ENCODE data around the gene STING1. TPM values are rescaled to one million over a fixed set of nuclear protein-coding genes. Genes with fewer than 3 reads are reported as not detected.

Gene STING1
- total RNA-seq, 1 donor from 2014 or later = 39.0 TPM

- intact Hi-C loops (cut with DNase I) = no loop called here
- ATAC-seq (ENCODE audit: poor library complexity) = peak; percentile 54
- no peak for DNase-seq
Observed at GRCh38 chr5:139474890-139475791, 7.4 kb downstream of the STING1 start.

DNA sequence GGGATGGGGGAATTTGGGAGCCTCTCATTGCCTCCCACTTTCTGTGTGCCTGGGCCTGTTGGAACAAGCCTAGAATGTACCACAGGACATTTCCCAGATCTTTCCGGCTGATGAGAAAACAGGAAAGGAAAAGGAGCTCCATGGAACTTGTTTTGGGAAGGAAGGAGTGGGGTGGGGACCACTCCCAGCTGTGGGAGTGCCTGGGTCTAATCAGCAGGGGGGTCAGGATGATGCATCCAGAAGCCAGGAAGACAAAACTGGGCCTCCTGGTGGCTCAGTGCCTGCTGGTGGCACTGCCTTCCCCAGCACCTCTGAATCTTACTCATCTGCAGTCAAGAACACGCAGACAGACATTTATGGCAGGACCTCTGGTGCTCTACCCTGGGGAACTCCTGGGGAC is 9.0 kb downstream of the STING1 start:
- ATAC-seq (ENCODE audit: poor library complexity) = no peak
- no peak for DNase-seq
- intact Hi-C loops (cut with DNase I) = no loop called here

GRCh38 chr5:139473105-139473504 is 9.5 kb downstream of the STING1 start:
- no peak for DNase-seq
- intact Hi-C loops (cut with DNase I) = no loop called here
- ATAC-seq (ENCODE audit: poor library complexity) = no peak

DNA sequence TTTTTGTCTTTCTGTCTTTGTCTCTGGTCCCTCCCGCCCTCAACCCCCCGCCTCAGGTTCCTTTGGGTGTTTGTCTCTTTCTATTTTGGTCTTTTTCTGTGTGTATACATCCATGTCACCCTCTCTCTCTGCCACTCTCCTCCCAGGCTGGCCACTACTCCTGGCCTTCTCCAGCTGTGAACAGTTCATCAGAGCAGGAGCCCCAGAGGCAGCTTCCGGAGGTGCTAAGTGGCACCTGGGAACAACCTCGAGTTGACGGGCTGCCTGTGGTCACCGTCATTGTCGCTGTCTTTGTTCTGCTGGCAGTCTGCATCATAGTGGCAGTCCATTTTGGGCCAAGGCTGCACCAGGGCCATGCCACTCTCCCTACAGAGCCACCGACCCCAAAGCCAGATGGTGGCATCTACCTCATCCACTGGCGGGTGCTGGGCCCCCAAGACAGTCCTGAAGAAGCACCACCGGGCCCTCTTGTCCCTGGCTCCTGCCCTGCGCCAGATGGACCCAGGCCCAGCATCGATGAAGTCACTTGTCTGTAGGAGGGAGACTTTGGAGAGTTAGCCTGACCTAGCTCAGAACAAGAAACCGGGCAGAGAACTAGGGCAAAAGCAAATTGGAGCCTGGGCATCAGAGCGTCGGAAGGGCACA is 10.1 kb downstream of the STING1 start:
- intact Hi-C loops (cut with DNase I) = no loop called here
- ATAC-seq (ENCODE audit: poor library complexity) (no peak), DNase-seq (no peak)

DNA sequence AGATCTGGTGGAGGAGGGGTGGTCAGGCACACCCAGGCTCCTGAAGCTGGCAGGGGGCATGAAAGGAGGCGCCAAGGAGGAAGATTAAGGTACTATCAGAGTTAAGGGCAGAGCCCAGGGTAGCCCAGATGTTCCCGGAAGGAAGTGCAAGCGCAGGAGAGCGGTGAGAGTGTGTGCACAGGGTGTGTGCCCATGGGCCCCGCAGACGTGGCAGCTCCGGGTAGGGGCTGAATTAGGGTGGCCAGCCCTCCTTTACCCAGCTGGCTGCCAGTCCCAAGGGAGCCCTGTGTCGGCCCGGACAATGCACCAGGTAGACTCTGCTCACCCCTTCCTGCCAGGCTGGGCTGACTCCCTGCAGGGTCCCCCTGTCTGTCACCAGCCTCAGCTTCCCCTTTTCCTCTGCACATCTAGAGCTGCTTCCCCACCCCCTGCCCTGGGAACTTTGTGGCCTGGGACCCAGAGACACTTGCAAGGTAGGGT is 11.7 kb downstream of the STING1 start, which contains the start of gene SMIM33:
Gene SMIM33, plus strand, starts transcription at position 184 of the 480 bp plus-strand sequence. Its CDS starts 118 bp downstream, at position 302.
- ATAC-seq (ENCODE audit: poor library complexity) = peak; percentile 13
- DNase-seq = no peak
- intact Hi-C loops (cut with DNase I) = no loop called here

- intact Hi-C loops (cut with DNase I) = no loop called here
- no peak for DNase-seq
- no peak for ATAC-seq (ENCODE audit: poor library complexity)
Observed at GRCh38 chr5:139468421-139468931, 14.1 kb downstream of the STING1 start.

DNA sequence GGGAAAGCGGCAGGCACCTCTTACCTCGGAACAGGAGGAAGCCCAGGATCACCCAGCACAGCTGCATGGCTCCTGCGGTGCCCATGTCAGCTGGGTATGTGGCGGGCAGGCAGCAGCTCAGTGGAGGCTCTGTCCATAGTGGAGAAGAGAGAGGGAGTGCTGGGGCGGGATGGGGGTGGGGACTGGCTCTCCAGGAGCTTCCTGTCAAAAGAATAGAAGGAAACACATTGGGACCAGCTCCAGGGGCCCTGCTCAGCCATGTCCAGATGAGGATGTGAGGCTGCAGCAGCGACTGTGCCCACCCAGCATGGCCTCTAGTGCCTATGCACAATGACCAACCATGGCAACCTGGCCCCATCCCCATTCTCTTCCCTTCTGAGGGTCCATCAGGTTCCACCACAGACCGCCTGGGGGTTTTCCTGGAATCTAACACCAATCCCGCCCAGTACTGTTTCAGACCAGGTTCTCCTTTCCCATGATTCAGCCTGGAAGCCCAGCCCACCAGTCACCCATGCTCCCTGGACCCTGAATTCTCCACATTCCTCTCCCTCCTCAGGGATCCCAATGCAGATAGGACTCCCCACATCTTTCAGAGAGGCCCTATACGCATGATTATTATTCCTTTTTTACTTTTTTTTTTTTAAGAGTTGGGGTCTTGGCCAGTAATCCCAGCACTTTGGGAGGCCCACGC is 19.8 kb downstream of the STING1 start, which contains the start of gene ECSCR:
Gene ECSCR, minus strand, starts transcription at position 158 of the 691 bp plus-strand sequence. Its CDS starts 73 bp downstream, at position 85.
- peak; percentile 58 for DNase-seq
- intact Hi-C loops (cut with DNase I) = no loop called here
- ATAC-seq (ENCODE audit: poor library complexity) = peak; percentile 25

- intact Hi-C loops (cut with DNase I) = no loop called here
- DNase-seq (no peak), ATAC-seq (ENCODE audit: poor library complexity) (no peak)
Observed at GRCh38 chr5:139461698-139462097, 20.9 kb downstream of the STING1 start.

GRCh38 chr5:139461176-139461575 is 21.4 kb downstream of the STING1 start:
- DNase-seq (no peak), ATAC-seq (ENCODE audit: poor library complexity) (no peak)
- intact Hi-C loops (cut with DNase I) = no loop called here

DNA sequence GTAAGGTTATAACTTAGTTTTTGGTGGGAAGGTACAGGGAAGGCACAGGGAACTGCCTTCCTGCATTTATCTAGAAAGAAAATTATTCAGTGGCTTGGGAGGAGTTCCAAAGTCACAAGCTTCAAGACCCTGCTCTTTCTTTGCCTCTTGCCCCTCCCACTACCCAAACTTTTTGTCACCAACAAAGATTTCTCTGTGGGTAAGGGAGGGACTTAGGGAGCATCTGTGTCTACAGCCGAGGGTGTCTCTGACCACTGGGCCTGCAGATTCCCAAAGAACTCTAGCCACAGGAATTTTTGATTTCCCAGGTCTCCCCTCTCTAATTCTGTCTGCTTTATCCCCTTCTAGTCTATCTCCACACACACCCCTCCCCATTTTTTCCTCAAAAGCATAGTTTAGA is 22.1 kb downstream of the STING1 start:
- ATAC-seq (ENCODE audit: poor library complexity) (no peak), DNase-seq (no peak)
- intact Hi-C loops (cut with DNase I) = no loop called here

GRCh38 chr5:139459451-139459934 is 23.1 kb downstream of the STING1 start:
- DNase-seq = peak; percentile 51

GRCh38 chr5:139458580-139459407 is 23.8 kb downstream of the STING1 start:
- ATAC-seq (ENCODE audit: poor library complexity) (peak; percentile 24), DNase-seq (no peak)
- intact Hi-C loops (cut with DNase I) = no loop called here

More at GRCh38 chr5:139459451-139459934, 23.1 kb downstream of the STING1 start:
- no peak for ATAC-seq (ENCODE audit: poor library complexity)
- intact Hi-C loops (cut with DNase I) = no loop called here

DNA sequence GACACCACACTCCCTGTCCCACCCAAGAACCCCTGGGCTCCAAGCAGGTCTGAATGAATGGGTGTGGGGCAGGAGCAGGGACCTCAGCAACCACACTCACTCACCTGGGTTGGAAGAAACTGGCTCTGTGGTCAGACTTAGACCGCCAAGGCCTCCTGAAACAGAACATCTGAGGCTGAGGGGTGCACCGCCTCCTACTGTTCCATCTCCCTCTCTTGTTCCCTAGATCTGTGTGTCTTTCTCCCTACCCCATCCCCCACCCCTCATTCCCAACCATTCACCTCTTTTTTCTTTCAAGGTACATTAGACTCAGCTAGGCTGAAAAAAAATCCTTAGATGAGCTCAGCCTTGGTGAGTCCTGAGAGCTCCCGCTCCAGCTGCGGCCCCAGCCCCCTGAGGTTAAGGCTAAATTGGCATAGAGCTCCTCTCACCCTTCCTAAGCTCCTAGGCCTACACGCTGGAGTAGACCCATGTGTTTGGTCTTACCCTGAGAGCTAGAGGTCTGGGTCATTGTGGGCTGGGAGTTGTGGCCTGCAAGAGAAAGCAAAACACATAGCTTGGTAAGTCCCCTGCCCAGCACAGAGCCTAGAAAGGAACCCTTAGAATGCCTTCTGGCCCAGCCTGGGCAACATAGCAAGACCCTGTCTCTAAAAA is 24.8 kb downstream of the STING1 start:
- no peak for ATAC-seq (ENCODE audit: poor library complexity)
- intact Hi-C loops (cut with DNase I) = no loop called here
- no peak for DNase-seq

GRCh38 chr5:139457241-139457640 is 25.3 kb downstream of the STING1 start:
- DNase-seq (no peak), ATAC-seq (ENCODE audit: poor library complexity) (no peak)
- intact Hi-C loops (cut with DNase I) = no loop called here

GRCh38 chr5:139456776-139457175 is 25.8 kb downstream of the STING1 start:
- intact Hi-C loops (cut with DNase I) = no loop called here
- no peak for DNase-seq
- ATAC-seq (ENCODE audit: poor library complexity) = no peak

DNA sequence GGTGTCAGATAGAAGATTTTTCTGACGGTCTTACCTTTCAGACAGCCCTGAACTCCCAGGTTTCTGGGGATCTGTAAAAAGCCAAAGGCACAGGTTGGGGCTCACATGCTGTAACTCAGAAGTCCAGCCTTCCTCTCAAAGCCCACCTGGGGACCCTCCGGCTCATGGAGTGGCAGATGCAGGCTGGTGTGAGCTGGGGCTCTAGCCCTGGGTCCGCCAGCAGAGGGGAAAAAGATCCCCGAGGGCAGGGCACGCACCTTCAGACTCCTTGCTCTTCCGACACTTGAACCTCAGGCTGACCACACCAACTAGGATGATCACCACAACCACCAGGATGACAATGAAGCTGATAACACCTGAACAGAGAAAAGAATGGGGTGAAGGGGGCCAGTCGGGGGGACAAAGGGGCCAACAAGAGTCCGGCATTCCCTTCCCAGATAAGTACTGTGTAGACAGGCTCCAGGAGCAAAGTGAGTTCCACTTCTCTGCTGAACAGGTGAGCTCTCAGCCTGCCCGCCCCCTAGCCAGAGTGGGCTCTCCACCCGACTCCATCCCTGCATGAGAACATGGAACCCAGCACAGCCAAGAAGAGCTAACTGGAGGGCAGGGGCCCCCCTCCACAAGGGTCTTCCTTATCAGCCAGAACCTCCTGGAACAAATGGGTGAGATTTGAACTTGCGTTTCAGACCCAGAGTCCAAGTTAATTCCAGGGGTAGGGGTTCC is 27.8 kb downstream of the STING1 start:
- intact Hi-C loops (cut with DNase I) = no loop called here
- ATAC-seq (ENCODE audit: poor library complexity) (no peak), DNase-seq (no peak)
